ENCODE results near the gene FRG2.

DNA sequence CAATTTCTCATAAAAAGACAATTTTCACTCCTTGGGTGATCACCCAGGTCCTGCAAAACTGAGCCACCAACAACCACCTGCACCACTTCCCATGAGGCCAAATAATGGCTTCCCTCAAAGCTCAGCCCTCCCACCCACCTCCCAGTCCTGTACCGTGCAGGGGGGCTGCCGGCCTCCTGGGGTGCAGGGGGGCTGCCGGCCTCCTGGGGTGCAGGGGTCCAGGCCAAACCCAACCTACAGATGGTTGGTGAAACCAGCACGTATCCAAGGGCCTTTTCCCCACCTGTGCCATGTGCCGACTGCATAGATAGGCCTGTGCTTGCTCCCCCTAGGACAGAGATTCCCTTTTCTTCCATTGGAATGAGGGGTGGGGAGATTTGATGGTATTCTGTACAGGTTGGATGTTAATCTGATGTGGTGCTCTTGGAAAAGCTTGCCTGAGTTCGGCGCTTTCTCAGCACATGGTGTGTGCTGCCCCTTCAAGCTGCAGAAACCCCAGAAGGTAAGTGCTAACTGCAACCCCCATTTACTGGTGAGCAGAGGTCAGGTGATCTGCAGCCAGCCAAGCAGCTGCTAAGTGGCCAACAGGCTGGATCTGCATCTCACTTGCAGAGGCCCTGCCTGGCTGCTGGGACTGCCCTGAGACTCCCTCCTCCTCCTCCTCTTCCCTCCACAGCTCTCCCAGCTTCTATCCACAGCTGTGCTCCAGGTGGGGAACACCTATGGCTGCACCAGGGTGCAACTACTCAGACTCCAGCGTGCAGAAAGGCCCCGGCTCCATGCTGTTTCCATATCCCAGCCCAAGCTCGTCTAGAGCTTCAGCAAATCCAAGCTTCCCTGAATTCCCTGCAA, 47.6 kb downstream of the FRG2 start:
- no peak for TF ChIP-seq POLR2A (IDR thresholded peaks at IDR 0.05)
- TF ChIP-seq, protein P1, sequence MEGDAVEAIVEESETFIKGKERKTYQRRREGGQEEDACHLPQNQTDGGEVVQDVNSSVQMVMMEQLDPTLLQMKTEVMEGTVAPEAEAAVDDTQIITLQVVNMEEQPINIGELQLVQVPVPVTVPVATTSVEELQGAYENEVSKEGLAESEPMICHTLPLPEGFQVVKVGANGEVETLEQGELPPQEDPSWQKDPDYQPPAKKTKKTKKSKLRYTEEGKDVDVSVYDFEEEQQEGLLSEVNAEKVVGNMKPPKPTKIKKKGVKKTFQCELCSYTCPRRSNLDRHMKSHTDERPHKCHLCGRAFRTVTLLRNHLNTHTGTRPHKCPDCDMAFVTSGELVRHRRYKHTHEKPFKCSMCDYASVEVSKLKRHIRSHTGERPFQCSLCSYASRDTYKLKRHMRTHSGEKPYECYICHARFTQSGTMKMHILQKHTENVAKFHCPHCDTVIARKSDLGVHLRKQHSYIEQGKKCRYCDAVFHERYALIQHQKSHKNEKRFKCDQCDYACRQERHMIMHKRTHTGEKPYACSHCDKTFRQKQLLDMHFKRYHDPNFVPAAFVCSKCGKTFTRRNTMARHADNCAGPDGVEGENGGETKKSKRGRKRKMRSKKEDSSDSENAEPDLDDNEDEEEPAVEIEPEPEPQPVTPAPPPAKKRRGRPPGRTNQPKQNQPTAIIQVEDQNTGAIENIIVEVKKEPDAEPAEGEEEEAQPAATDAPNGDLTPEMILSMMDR (IDR thresholded peaks at IDR 0.05), result no peak

All from adrenal gland (tissue), 5 donors.